ENCODE results near the gene EXOC3.

EXOC3 gene

GRCh38 chr5:457195-457961 is 14.4 kb downstream of the EXOC3 start:
- no peak for DNase-seq (ENCODE audit: low read depth)

DNA sequence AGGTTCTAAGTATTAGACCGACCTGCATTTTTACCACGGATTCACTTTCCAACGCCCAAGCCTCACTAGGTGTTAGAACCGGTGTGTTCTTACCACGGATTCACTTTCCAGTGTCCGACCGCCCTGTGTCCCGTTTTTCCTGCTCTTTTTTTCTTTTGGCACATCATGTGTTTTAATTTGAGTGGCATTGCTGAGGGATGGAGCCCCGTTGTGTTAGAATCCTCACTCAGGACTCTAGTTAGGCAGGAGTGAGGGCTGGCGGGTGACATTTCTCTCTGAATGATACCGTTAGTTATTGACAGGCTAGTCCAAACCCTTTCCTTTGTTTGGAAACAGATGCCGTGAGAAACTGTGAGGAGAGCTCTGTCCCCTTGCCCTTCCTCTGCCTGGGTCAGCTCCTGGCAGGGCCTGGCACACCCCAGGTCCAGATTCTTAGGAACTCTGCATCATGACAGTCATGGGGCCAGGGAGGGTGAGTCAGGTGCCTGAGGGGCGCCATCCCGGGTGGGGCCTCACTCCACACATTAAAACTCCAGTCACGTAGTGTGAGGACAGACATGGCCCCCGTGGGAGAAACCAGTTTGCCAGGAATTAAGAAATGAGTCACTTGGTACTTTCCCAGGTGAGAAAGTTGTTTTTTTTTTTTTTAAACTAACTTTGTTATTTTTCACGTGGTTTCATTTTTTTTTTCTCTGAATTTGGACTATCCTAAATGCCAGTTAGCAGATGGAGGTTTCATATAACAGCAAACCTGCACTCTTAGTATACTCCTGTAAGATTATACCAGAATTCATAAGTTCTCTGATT is 15.8 kb downstream of the EXOC3 start:
- peak; percentile 63 for DNase-seq (ENCODE audit: low read depth)

DNA sequence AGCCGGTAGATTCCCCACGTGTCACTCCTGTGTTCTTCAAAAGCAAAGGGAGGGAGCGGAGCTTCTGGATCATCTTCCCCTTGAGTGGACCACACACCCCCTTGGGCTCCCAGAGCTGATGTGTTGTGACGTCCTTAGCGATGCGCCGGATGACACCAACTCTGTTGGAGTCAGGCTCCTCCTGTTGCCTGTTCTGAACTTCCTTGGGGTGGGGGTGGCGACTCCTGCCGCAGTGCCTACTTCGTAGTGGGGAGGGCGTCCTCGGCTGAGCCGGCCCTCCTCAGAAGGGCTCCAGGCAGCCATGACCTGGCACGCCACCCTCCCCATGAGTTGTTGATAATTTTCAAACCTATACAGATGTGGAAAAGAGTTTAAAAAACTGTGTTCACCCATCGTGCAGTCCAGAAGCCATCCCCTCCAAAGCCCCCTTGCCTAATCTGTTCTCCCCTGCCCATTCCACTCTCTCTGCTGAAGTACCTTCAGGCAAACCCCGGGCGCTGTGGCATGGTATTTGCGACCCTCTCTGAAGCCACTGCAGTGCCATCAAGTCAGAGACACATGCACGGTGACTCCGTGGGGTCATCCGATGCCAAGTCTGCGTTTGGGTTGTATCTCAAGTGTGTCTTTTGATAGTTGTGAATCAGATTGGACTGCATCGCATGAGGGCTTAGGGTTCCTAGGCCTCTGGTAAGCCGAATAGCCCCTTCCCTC is 16.7 kb downstream of the EXOC3 start:
- DNase-seq (ENCODE audit: low read depth) = no peak

GRCh38 chr5:460273-460625 is 17.3 kb downstream of the EXOC3 start:
- DNase-seq (ENCODE audit: low read depth) = no peak

DNA sequence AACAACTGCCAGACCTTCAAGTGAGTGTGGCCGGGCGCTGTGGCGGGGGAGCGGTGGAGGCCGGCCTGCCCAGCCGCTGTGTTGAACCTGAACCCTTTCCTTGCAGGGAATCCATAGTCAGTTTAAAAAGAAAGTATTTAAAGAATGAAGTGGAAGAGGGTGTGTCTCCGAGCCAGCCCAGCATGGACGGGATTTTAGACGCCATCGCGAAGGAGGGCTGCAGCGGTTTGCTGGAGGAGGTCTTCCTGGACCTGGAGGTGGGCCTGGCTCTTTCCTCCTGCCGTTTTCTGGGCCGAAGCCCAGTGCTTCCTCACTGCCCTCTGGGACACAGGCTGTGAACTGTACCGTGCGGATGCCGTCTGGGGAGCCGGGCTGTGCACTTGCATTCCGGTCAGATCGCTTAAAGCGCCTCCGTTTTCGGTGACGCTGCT is 19.1 kb downstream of the EXOC3 start:
- no peak for DNase-seq (ENCODE audit: low read depth)

DNA sequence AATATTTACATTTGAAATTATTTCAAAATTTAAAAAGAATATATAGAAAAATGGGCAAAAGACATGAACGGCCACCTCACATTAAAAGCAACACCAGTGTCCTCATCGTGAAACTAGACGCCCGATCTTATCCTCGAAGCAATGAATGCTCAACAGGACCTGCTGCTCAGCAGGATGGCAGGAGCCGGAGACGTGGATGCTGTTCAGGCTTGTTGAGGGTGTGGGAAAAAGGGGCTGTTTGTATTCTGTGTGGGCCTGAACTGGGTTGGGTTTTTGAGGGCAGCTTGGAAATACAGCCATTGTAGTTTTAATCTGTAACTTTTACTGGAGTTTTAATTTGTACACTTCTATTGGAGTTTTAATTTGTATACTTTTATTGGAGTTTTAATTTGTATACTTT is 20.3 kb downstream of the EXOC3 start:
- DNase-seq (ENCODE audit: low read depth) = no peak

DNA sequence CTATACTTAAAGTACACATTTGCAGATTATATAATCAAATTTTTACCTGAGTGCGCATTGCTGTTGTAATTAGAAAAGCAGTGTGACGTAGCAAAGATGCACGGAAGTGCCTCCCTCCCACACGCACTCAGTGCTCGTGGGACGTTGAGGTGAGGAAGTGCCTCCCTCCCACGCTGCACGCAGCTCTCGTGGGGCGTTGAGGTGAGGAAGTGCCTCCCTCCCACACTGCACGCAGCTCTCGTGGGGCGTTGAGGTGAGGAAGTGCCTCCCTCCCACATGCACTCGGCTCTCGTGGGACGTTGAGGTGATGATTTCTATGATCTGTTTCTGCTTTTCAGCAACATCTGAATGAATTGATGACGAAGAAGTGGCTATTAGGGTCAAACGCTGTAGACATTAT is 21.0 kb downstream of the EXOC3 start:
- no peak for DNase-seq (ENCODE audit: low read depth)

DNA sequence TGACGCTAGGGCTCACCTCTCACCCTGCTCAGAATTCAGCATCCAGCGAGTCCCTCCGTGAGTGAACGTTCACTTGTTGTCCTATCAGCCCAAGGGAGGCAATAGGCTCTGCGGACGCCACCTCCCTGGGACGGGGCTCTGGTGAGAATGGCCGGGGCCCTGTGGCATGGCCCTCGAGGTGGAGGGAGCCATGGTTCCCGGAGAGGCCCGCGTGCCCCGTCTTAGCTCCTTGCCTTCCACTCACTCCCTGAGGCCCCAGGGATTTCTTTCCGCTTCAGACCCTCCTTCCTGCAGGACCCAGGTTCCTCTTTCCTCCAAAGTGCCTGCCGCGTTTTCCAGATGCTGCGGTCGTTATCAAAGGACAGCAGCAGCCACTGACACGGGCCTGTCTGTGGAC is 21.5 kb downstream of the EXOC3 start:
- DNase-seq (ENCODE audit: low read depth) = no peak

GRCh38 chr5:464843-465590 is 22.0 kb downstream of the EXOC3 start:
- DNase-seq (ENCODE audit: low read depth) = no peak

DNA sequence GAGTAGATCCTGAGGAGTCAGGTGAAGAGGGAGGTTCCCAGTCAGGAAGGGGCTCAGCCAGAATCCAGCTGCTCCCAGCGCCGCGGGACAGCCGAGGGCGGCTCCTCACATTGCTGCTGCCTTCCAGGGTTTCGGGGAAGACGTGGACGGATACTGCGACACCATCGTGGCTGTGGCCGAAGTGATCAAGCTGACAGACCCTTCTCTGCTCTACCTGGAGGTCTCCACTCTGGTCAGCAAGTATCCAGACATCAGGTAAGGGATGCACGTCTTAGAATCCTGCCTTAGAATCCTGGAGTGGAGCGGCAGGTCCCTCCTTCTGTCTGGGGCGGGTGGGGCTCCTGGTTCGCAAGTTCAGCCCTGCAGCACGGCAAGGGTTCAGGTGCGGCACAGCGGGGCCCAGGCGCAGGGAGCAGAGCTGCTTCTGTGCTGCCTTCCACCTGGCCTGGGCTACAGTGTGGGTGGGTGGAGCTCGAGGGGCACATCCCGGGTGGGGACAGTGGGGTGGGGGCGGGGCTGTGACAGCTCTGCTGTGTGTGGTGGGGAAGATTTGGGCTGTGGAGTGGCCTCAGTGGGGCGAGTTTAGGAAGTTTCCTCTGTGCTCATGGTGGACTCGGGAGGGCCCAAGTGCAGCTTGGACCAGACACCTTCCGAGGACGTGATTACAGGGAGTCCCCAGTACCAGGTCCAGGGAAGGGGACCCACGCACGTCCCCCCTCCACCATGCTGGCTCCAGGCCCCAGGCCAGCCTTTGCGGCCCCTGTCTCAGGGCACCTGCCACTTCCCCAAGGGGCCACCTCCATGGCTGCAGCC is 22.8 kb downstream of the EXOC3 start:
- no peak for DNase-seq (ENCODE audit: low read depth)

DNA sequence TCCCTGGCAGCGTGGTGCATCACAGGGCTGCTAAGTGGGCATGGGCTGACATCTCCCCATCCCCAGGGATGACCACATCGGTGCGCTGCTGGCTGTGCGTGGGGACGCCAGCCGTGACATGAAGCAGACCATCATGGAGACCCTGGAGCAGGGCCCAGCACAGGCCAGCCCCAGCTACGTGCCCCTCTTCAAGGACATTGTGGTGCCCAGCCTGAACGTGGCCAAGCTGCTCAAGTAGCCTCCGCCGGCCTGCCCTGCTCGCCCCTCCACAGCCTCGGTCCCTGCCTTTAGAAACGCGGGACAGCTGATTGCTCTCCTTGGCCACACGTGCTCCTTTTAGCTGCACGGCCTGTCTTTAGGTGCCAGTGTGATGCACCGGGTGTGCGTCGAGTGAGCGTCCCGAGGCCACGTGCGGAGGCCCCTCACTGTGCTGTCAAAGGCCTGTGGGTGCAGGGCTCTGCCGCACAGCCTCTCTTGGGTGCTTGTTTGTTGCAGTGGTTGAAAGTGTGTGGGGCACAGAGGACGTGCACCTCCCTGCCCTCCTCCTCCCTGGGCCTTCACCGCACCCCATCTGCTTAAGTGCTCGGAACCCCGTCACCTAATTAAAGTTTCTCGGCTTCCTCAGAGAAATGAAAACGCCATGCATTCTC is 23.8 kb downstream of the EXOC3 start:
- DNase-seq (ENCODE audit: low read depth) = no peak

GRCh38 chr5:468401-468800 is 25.4 kb downstream of the EXOC3 start:
- DNase-seq (ENCODE audit: low read depth) = no peak

DNA sequence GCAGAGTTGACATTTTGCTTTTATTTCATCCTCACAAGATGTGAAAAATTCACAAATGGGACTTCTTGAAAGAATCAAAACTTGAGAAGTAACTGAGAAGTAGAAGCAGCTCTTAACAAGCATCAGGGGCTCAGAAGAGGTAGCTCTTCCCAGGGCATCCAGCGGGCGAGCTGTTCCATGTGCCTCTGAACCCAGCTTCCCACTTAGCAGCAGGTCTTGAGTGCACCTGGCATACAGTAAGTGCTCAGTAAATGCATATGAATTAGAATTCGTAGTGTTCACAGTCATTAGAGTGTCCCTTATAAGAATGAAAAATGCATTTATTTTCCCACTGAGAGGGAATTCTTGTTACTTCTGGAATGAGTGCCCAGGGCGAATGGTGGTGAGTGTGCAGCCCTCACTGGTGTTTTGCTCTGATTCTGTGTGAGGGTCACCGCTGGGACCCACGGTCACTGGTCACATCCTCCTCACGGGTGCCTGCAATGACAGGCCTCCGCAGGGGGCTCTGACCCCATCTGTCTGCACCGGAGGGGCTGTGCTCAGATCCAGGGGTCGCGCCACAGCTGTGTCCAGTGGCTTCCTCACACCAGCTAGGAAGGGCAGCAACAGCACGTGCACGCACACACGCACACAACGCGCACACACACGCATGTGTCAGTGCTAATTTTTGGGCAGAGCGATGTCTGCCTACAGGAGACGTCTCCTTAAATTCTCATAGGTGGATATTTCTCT is 26.9 kb downstream of the EXOC3 start:
- no peak for DNase-seq (ENCODE audit: low read depth)

- DNase-seq (ENCODE audit: low read depth) = no peak
Observed at GRCh38 chr5:470961-471749, 28.2 kb downstream of the EXOC3 start.

- no peak for DNase-seq (ENCODE audit: low read depth)
Observed at GRCh38 chr5:471750-472058, 28.7 kb downstream of the EXOC3 start.

DNA sequence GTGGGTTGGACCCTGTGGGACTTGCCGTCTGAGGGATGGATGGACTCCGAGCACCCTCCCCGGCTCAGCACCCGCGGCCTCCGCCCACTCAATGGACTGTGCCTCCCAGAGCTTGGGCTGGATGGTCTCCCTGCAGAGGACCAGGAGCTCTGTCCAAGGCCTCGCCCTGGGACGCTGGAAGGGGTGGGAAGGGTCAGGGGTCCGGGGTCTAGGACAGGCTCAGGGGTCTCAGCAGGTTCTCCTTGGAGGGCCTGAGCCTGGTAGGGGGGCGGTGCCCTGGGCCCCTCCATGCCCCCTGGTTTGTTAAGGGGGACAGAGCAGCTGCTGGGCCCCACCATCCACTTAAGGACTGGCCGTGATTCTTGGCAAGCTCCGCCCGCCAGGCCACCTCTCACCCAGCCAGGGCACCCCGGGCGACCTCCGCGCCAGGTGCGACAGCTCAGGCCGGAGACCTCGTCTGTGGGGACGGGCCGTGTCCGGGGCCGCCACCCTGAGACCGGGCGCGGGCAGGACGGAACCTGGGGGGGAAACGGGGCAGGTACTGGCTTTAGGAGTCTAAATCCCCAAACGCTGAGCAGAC is 29.2 kb downstream of the EXOC3 start:
- no peak for DNase-seq (ENCODE audit: low read depth)

DNA sequence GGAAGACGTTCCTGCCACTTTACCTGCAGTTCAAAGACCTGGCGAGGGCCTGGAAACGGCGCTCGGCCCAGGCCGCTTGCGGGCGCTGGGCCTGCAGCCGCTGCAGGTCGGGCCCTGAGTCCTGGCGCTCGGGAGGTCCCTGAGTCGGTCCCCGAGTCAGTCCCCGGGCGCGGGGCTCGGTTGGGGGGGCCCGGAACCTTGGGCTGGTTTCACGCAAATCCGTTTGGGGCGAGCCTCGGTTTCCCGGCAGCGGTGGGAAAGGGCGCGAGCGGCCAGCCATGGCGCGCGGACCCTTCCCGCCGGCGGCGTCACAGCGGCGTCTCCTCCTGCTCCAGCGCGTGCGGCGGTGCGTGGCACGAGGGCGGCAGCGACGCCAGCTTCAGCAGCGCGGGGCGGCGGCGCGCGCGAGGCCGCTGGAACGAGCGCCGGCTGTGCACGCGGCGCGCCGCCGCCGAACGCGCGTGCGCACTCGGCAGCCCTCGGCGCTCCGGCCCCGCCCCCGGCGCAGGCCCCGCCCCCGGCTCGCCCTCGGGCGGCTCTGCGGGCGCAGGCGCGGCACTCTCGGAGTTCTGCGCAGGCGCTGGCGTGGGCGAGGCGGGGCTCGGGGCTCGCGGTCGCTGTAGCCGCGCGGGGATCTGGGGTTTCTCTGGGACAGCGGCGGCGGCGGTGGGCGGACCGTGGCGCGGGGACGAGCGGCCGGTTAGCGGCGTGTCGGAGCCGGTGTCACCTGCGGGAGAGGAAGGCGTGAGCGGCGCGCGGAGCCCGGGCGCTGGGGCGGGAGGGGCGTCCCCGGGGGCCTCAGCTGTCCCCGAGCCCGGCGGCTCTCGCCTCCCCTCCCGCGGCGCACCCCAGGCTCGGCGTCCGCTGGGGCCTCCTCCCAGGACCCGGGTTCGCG is 29.9 kb downstream of the EXOC3 start:
- peak; percentile 69 for DNase-seq (ENCODE audit: low read depth)

DNA sequence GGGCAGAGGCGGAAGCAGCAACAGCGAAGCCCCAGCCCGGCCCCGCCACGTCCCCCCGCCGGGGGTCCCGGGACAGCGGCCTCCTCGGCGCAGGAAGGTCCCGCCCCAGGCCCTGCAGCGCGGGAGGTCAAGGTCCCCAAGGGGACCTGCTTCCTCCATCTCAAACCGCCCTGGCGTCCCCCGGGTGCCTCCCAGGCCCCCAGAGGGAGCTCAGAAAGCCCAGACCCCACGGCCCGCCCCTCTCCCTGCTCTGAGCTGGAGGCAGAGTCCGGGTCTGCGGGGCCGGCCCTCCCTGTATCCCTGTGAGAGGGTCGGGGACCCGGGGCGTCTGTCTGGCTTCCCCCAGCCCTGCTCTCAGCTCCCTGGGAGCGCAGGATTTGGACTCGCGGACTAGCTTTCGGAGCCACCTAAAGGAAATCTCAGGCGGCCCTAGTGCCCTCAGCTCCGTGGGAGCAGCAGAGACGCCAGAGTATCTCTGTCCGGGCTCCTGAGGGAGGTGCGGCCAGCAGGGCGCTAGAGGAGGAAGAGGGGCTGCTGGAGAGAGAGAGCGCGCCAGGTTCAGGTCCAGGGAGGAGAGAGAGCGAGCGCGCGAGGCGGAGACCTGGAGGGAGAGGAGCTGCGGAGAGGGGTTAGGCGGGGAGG is 30.7 kb downstream of the EXOC3 start:
- peak; percentile 42 for DNase-seq (ENCODE audit: low read depth)
